GM10248 (cell line): ENCODE data around the gene ZNF324B.

ENCODE experiments used
- CTCF ChIA-PET: fragments of 300-600 bp; sonication (Branson Sonifier 250); formaldehyde crosslinking; extraction: SDS; loops from one replicate; lab custom pipeline; 2021; ENCODE audit warnings: antibody characterized with exemption; lab: Yijun Ruan, JAX
- POLR2A ChIA-PET: fragments of 350-650 bp; sonication (Branson Sonifier 250); formaldehyde crosslinking; extraction: SDS; loops from one replicate; lab custom pipeline; 2020; ENCODE audit warnings: antibody characterized with exemption; lab: Yijun Ruan, JAX
- DNase-seq: peaks from one replicate; pipeline ENCODE4 v3.0.0; 2012; ENCODE audit errors: extremely low spot score
- TF ChIP-seq, protein P1 (sequence below): IDR thresholded peaks from 2 replicates; pipeline ENCODE4 v1.5.1; 2012; ENCODE audit warnings: mild to moderate bottlenecking, low read depth; ENCODE audit errors: extremely low read depth, missing control alignments, control extremely low read depth

ZNF324B gene

DNA sequence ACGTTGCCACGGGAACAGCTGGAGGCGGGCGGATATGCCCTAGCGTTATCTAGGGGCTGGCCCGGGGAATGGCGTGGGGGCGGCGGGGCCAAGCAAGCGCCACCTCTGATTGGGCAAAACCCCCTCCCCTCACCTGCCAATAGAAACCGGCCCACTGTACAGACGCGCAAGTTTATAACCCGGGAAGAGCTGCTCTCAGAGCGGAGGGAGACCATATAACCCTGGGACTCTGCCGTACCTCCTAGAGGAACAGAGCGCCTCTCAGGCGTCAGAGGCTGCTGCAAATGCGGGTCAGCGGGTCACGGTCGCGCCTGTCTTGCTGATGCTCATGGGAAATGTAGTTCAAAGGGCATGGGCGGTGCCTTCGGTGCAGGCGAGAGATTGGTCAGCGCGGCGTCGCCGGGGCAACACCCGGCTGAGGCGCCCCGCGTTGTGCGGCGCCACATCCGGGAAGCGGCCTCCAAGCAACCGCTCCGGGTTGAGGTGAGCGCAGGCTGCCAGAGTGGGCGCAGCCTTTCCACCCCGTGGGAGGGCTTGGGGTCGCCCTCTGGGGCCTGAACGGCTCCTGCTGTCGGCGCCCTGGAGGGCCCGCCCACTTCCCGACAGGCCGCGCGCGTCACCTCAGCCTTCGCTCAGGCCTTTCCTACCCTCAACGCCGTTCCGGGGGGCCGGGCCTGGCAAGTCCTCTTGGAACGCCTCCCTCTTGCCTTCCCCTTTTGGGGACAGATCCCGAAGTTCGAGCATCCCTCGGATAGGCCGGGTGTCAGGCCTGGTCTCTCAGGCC lies 24.5 kb downstream of the ZNF324B start, which contains the start of gene ZNF446:
ZNF446 (plus strand) TSS at position 639 of the 784 bp plus-strand sequence. CDS start 867 bp downstream, outside the sequence.
- POLR2A ChIA-PET, result no interaction called here
- TF ChIP-seq, protein P1, sequence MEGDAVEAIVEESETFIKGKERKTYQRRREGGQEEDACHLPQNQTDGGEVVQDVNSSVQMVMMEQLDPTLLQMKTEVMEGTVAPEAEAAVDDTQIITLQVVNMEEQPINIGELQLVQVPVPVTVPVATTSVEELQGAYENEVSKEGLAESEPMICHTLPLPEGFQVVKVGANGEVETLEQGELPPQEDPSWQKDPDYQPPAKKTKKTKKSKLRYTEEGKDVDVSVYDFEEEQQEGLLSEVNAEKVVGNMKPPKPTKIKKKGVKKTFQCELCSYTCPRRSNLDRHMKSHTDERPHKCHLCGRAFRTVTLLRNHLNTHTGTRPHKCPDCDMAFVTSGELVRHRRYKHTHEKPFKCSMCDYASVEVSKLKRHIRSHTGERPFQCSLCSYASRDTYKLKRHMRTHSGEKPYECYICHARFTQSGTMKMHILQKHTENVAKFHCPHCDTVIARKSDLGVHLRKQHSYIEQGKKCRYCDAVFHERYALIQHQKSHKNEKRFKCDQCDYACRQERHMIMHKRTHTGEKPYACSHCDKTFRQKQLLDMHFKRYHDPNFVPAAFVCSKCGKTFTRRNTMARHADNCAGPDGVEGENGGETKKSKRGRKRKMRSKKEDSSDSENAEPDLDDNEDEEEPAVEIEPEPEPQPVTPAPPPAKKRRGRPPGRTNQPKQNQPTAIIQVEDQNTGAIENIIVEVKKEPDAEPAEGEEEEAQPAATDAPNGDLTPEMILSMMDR, result no peak
- peak; percentile 95 for DNase-seq
- CTCF ChIA-PET, result interaction anchor here (1.2 to 1.7 kb wide), 3 partner anchors 10 to 44 kb away, joined by 3 to 4 read pairs (median 3); partner anchors contain the start of gene ZBTB45

DNA sequence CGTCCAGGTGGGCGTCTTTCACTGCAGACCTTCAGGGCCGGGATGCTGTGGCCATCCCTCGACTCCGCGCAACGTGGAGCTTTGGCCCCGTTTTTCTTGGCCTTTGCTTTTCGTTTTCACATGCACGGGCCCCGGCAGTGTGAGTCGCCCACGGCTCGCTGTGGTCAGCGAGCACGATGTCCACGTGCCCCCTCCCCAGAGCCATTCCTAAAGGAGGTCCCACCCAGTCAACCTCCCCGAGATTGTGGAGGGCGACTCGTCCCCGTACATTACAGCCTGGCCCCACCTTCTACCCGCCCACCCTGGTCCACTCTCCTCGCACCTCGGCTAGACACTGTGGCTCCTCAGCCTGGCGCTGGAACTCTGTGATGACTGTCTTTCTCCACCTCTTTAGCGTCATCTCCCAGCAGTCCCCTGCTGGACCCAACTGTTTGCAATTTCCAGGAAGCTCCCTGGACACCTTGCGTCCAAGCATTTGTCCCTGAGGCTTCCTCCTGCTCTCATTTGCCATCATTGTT lies 25.1 kb downstream of the ZNF324B start:
- DNase-seq, result peak; percentile 29
- ChIA-PET CTCF (interaction anchor here (1.7 kb wide), 1 partner anchor 12 kb away, joined by 3 read pairs; no protein-coding TSS in a partner anchor), POLR2A (no interaction called here)
- TF ChIP-seq, protein P1, result no peak

GRCh38 chr19:58477130-58477529 lies 25.7 kb downstream of the ZNF324B start:
- POLR2A ChIA-PET, result no interaction called here
- CTCF ChIA-PET, result interaction anchor here (1.7 kb wide), 1 partner anchor 12 kb away, joined by 3 read pairs; no protein-coding TSS in a partner anchor
- TF ChIP-seq, protein P1, result no peak
- DNase-seq, result no peak

DNA sequence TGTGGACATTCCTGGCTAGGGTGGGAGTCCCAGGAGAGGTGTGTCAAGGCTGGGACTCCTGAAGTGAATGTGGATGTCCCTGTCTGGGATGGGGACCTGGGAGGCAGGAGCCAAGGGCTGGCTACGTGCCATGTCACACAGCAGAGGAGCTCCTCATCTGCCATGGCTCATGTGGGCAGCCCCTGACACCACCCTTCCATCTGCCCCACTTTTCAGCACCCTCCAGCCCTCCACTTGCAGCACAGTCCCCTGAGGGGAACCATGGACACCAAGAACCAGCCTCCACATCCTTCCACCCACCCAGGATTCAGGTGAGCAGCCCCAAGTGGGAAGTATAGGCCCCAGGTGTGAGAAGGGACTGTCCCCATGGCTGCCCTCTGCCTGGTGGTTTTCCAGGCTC lies 26.4 kb downstream of the ZNF324B start:
- CTCF ChIA-PET, result interaction anchor here (1.7 kb wide), 1 partner anchor 11 kb away, joined by 3 read pairs; no protein-coding TSS in a partner anchor
- no peak for DNase-seq
- TF ChIP-seq, protein P1, result no peak
- POLR2A ChIA-PET, result interaction anchor here (0.6 kb wide), 1 partner anchor 10 kb away, joined by 3 read pairs; no protein-coding TSS in a partner anchor

DNA sequence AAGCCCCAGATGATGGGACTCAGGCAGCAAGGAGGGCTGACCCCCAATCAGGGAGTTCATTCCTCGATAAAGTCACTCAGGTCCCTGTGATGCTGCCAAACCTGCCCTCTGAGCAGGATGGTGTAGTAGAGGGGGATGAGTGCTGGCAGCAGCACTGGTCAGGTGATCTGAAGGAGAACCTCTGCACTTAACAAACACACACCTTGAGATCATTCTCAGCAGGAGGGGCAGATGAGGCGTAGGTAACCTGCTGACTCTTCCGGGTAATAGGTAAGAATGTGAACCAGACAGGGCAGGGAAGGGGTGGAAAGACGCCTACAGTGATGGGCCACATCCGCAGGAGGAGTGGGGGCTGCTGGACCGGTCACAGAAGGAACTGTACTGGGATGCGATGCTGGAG lies 27.9 kb downstream of the ZNF324B start:
- TF ChIP-seq, protein P1, result no peak
- CTCF ChIA-PET, result interaction anchor here (1.0 kb wide), 1 partner anchor 10 kb away, joined by 3 read pairs; no protein-coding TSS in a partner anchor
- POLR2A ChIA-PET, result no interaction called here
- DNase-seq, result no peak

DNA sequence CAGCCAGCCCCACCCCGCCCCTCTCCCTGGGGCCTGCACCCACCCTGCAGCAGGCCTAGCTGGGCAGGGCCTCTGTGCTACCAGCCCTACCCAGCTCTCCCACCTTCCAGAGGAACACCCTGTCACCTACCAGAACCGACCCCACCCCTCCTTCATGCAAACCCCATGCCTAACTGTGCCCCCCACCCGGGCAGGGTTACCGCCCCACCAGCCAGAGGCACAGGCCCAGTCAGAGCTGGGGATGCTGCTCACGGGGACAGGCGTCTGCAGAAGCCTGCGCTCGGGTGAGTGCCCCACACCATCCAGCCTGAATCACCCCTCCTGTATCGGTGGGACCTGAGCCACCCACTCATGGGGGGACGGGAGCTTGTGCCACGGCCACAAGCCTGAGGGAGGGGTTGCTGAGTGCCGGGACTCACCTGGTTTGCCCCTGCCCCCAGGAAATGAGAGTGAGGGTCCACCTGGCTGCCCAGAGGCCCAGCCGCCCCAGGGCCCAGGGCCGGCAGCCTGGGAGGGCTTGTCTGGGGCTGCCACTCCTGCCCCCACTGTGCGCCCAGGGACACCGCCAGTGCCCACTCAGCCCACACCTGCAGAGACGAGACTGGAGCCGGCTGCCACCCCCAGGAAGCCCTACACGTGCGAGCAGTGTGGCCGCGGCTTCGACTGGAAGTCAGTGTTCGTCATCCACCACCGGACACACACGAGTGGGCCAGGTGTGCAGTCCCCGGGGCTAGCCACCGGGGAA lies 28.5 kb downstream of the ZNF324B start:
- ChIA-PET POLR2A (no interaction called here), CTCF (interaction anchor here (0.9 kb wide), 1 partner anchor 34 kb away, joined by 4 read pairs; no protein-coding TSS in a partner anchor)
- TF ChIP-seq, protein P1, result no peak
- DNase-seq, result no peak
